GM12864 (cell line): Measurements from ENCODE around the gene FIBCD1.
A peak's percentile ranks its signal among the peaks of the same experiment; 100 is the strongest.

Experiments used
- DNase-seq: peaks from one replicate; pipeline ENCODE4 v3.0.0-alpha.2; 2011; ENCODE audit warnings: low read depth
- H3K4me3 ChIP-seq: 2 replicates; pipeline ENCODE4 v1.5.1; 2011; ENCODE audit warnings: mild to moderate bottlenecking, low read depth, low read length, control low read depth
- CTCF ChIP-seq: IDR thresholded peaks from 2 replicates; pipeline ENCODE4 v1.5.1; 2011; ENCODE audit warnings: low read depth, mild to moderate bottlenecking, moderate library complexity, low read length, control low read depth, inconsistent platforms; ENCODE audit errors: missing control alignments

FIBCD1 gene

GRCh38 chr9:130938652-130939404 lies at the start of gene FIBCD1:
FIBCD1 (minus strand) TSS chr9:130939247; CDS start chr9:130938607, 640 bp downstream.
- peak; percentile 31 for TF ChIP-seq CTCF
- peak within 1 kb of the TSS; percentile 37 for H3K4me3 ChIP-seq
- no peak for DNase-seq

- H3K4me3 ChIP-seq = no peak overlapping the region
- no peak for TF ChIP-seq CTCF
- DNase-seq = no peak
Measured at GRCh38 chr9:130988400-130988747, 49.3 kb upstream of the FIBCD1 start.

GRCh38 chr9:130987738-130988399 lies 48.8 kb upstream of the FIBCD1 start:
- DNase-seq = no peak
- TF ChIP-seq CTCF = no peak
- no peak overlapping the region for H3K4me3 ChIP-seq

- no peak for DNase-seq
- no peak for TF ChIP-seq CTCF
- no peak overlapping the region for H3K4me3 ChIP-seq
Measured at GRCh38 chr9:130987054-130987453, 48.0 kb upstream of the FIBCD1 start.

GRCh38 chr9:130986356-130986965 lies 47.4 kb upstream of the FIBCD1 start:
- no peak overlapping the region for H3K4me3 ChIP-seq
- no peak for DNase-seq
- TF ChIP-seq CTCF = no peak

- no peak for TF ChIP-seq CTCF
- DNase-seq = no peak
Measured at GRCh38 chr9:130985606-130986162, 46.6 kb upstream of the FIBCD1 start.

More at GRCh38 chr9:130985606-130986162, 46.6 kb upstream of the FIBCD1 start:
- no peak overlapping the region for H3K4me3 ChIP-seq
